GM23338 (cell line): ENCODE data around the gene PKIB.

Experiments used
- CREB1 ChIP-seq: fragments of 250-450 bp; sonication (Bioruptor Pico); IDR thresholded peaks from 2 replicates; pipeline ENCODE4 v1.5.0; 2020; ENCODE audit warnings: low read depth, mild to moderate bottlenecking, moderate library complexity
- CTCF ChIP-seq, 2 experiments: fragments of 200-600 bp in 1 of 2; sonication (generic) in 1 of 2; conservative IDR thresholded peaks; 2 replicates each; pipeline versions ENCODE4 v1.5.1 to v1.6.1; 2016 to 2017; ENCODE audit warnings: antibody characterized with exemption in 2 of 2, low read depth in 2 of 2, mild to moderate bottlenecking in 2 of 2, moderate library complexity in 1 of 2
- ETS1 ChIP-seq: IDR thresholded peaks from 2 replicates; pipeline ENCODE4 v1.6.1; 2016; ENCODE audit warnings: antibody characterized with exemption
- EZH2 ChIP-seq: fragments of 200-600 bp; sonication (generic); IDR thresholded peaks from one replicate; pipeline ENCODE4 v1.8.0; 2017; ENCODE audit warnings: antibody characterized with exemption, mild to moderate bottlenecking, low read depth; ENCODE audit not compliant: unreplicated experiment
- EZH2phosphoT487 ChIP-seq: fragments of 200-600 bp; sonication (generic); IDR thresholded peaks from one replicate; pipeline ENCODE4 v1.8.1; 2018; ENCODE audit warnings: antibody characterized with exemption; ENCODE audit not compliant: unreplicated experiment
- JUNB ChIP-seq: IDR thresholded peaks from one replicate; pipeline ENCODE4 v1.6.1; 2016; ENCODE audit warnings: antibody characterized with exemption; ENCODE audit not compliant: unreplicated experiment
- TF ChIP-seq, protein P1 (sequence below): IDR thresholded peaks from one replicate; pipeline ENCODE4 v1.6.1; 2018; ENCODE audit warnings: antibody characterized with exemption; ENCODE audit not compliant: unreplicated experiment

- TF ChIP-seq EZH2phosphoT487 (no peak), CTCF (conservative IDR thresholded peaks at IDR 0.05; ENCODE audit: low read depth in 2 of 2) (no peak), EZH2 (no peak), ETS1 (no peak), JUNB (no peak), CREB1 (CRISPR knock-in tag) (no peak)
- TF ChIP-seq, protein P1, sequence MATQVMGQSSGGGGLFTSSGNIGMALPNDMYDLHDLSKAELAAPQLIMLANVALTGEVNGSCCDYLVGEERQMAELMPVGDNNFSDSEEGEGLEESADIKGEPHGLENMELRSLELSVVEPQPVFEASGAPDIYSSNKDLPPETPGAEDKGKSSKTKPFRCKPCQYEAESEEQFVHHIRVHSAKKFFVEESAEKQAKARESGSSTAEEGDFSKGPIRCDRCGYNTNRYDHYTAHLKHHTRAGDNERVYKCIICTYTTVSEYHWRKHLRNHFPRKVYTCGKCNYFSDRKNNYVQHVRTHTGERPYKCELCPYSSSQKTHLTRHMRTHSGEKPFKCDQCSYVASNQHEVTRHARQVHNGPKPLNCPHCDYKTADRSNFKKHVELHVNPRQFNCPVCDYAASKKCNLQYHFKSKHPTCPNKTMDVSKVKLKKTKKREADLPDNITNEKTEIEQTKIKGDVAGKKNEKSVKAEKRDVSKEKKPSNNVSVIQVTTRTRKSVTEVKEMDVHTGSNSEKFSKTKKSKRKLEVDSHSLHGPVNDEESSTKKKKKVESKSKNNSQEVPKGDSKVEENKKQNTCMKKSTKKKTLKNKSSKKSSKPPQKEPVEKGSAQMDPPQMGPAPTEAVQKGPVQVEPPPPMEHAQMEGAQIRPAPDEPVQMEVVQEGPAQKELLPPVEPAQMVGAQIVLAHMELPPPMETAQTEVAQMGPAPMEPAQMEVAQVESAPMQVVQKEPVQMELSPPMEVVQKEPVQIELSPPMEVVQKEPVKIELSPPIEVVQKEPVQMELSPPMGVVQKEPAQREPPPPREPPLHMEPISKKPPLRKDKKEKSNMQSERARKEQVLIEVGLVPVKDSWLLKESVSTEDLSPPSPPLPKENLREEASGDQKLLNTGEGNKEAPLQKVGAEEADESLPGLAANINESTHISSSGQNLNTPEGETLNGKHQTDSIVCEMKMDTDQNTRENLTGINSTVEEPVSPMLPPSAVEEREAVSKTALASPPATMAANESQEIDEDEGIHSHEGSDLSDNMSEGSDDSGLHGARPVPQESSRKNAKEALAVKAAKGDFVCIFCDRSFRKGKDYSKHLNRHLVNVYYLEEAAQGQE = no peak
Observed at GRCh38 chr6:122678841-122679240, 68.6 kb downstream of the PKIB start.
